Right cardiac atrium (tissue), 5 donors: ENCODE measurements around the gene MCC. TPM values are rescaled to one million over a fixed set of nuclear protein-coding genes. Genes with fewer than 3 reads are reported as not detected.
A peak's percentile ranks its signal among the peaks of the same experiment; 100 is the strongest.

Source experiments
- ATAC-seq, 2 donors: fragments of 200-7000 bp; cut with Tn5 transposase; one replicate each; pipeline versions ENCODE4 v1.8.0 to v1.9.1; 2020; ENCODE audit warnings: moderate library complexity in 2 of 2, mild to moderate bottlenecking in 1 of 2
- DNase-seq, 3 donors: peaks; one replicate each; pipeline ENCODE4 v3.0.0-alpha.2; 2020
- H3K27ac ChIP-seq: one replicate; pipeline ENCODE4 v1.5.1; 2013; ENCODE audit warnings: mild to moderate bottlenecking, low read length, control low read depth, moderate library complexity
- H3K27me3 ChIP-seq: one replicate; pipeline ENCODE4 v1.6.1; 2013; ENCODE audit not compliant: control insufficient read depth, insufficient read depth
- H3K4me1 ChIP-seq: one replicate; pipeline ENCODE4 v1.6.1; 2013; ENCODE audit warnings: low read length; ENCODE audit not compliant: control insufficient read depth, insufficient read depth
- H3K4me3 ChIP-seq: one replicate; pipeline ENCODE4 v1.5.1; 2013; ENCODE audit warnings: low read length, control low read depth
- H3K9me3 ChIP-seq: one replicate; pipeline ENCODE4 v1.6.1; 2013; ENCODE audit warnings: low read length; ENCODE audit not compliant: control insufficient read depth
- WGBS: extraction: QIAGEN DNeasy Blood & Tissue Kit; methylation state at CpG from one replicate; pipeline ENCODE4 v1.1.7; 2013; 5-methylcytosine and 5-hydroxymethylcytosine counted together
- intact Hi-C, 4 donors: fragments of 100-400 bp; cut with DNase I; formaldehyde crosslinking; loops; one replicate each; pipeline versions ENCODE4 v1.11.0 to v1.14.0; 2022 to 2023
- polyA plus RNA-seq: library from polyadenylated mRNA; stranded (reverse); fragments of 200-250 nt; gene quantifications from one replicate; pipeline ENCODE4 v1.2.3, GENCODE V29; 2013
- total RNA-seq, 4 donors: library from RNA; stranded (reverse); fragmentation: NEBNext Ultra II Directional; extraction: Animal tissue kit (Norgen Biotek cat#: 25700); gene quantifications; one replicate each; pipeline ENCODE4 v1.2.1, GENCODE V29; 2021
- donor health status: healthy with polysubstance abuse.
- donor health status: DM: no; HTN: yes; CAD: no.
- donor health status: DM: no; HTN: no; CAD: no.
- donor health status: DM: no; HTN: yes; CAD: no; lungs with severe emphysema.
- donor health status: DM: yes; HTN: yes; CAD: no.

The MCC gene
- total and polyA plus RNA-seq, 5 donors, result 6.9 to 33.6 (median 27.0) TPM

GRCh38 chr5:113162208-113162607, 326.0 kb downstream of the MCC start:
- intact Hi-C loops, result no loop called here
- Histone ChIP-seq H3K27ac (peak overlapping the region; percentile 28), H3K4me3 (no peak overlapping the region), H3K4me1 (peaks cover 17% of the 10 kb centered on the region), H3K27me3 (no peaks in the 10 kb centered on the region), H3K9me3 (no peaks in the 10 kb centered on the region)
- 67% methylated on average over 3 of the region's 3 CpGs for WGBS
- no peak for DNase-seq
- ATAC-seq, result no peak

GRCh38 chr5:113161806-113162205, 326.4 kb downstream of the MCC start:
- peak; percentile 52 to 77 for ATAC-seq
- Histone ChIP-seq H3K9me3 (no peaks in the 10 kb centered on the region), H3K4me1 (peaks cover 17% of the 10 kb centered on the region), H3K4me3 (no peak overlapping the region), H3K27me3 (no peaks in the 10 kb centered on the region), H3K27ac (no peak overlapping the region)
- intact Hi-C loops, result no loop called here
- 58% methylated on average over 6 of the region's 6 CpGs for whole genome bisulfite sequencing
- peak in 1 of 3 donors; percentile 64 for DNase-seq

- no peak for ATAC-seq
- Histone ChIP-seq H3K4me3 (no peak overlapping the region), H3K27me3 (no peaks in the 10 kb centered on the region), H3K4me1 (peaks cover 8% of the 10 kb centered on the region), H3K27ac (no peak overlapping the region), H3K9me3 (no peaks in the 10 kb centered on the region)
- 57% methylated on average over 4 of the region's 4 CpGs for WGBS
- intact Hi-C loops, result no loop called here
- no peak for DNase-seq
Observed at GRCh38 chr5:113157886-113158285, 330.4 kb downstream of the MCC start.

GRCh38 chr5:113156271-113156877, 331.9 kb downstream of the MCC start:
- no peak overlapping the region for H3K27ac ChIP-seq
- H3K4me1 ChIP-seq, result peaks cover 2% of the 10 kb centered on the region

GRCh38 chr5:113153512-113154097, 334.6 kb downstream of the MCC start:
- intact Hi-C loops, result no loop called here
- H3K4me1 ChIP-seq, result peaks cover 2% of the 10 kb centered on the region

More at GRCh38 chr5:113156271-113156877, 331.9 kb downstream of the MCC start:
- intact Hi-C loops, result no loop called here
- no peaks in the 10 kb centered on the region for H3K27me3 ChIP-seq
- H3K4me3 ChIP-seq, result no peak overlapping the region
- ATAC-seq, result no peak
- H3K9me3 ChIP-seq, result no peaks in the 10 kb centered on the region
- 59% methylated on average over 5 of the region's 5 CpGs for WGBS
- DNase-seq, result no peak

DNA sequence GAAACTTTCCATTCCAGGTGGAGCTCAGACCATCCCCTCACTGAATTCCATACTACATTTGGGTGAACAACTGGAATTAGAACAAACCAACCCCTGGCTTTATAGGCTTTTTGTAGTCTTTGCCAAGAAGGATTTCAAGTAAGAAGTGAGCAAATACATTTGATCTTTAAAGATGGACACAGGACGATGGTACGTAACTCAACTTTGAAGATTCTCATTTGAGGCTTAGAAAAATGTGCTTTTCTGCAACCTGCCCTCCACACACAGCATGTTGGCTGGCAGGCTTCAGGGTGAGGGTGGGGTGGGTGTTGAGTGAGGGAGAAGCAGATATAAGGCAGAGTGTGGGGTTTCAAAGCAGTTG, 335.9 kb downstream of the MCC start:
- no peaks in the 10 kb centered on the region for H3K27me3 ChIP-seq
- over 99% methylated on average over 2 of the region's 2 CpGs for WGBS
- no peak for ATAC-seq
- no peaks in the 10 kb centered on the region for H3K9me3 ChIP-seq
- H3K4me3 ChIP-seq, result no peak overlapping the region
- intact Hi-C loops, result no loop called here
- H3K27ac ChIP-seq, result no peak overlapping the region
- peaks cover 1% of the 10 kb centered on the region for H3K4me1 ChIP-seq
- no peak for DNase-seq

More at GRCh38 chr5:113153512-113154097, 334.6 kb downstream of the MCC start:
- no peak overlapping the region for H3K4me3 ChIP-seq
- no peaks in the 10 kb centered on the region for H3K27me3 ChIP-seq
- no peak for DNase-seq
- no peaks in the 10 kb centered on the region for H3K9me3 ChIP-seq
- H3K27ac ChIP-seq, result no peak overlapping the region
- 65% methylated on average over 1 of the region's 1 CpG for WGBS
- no peak for ATAC-seq

DNA sequence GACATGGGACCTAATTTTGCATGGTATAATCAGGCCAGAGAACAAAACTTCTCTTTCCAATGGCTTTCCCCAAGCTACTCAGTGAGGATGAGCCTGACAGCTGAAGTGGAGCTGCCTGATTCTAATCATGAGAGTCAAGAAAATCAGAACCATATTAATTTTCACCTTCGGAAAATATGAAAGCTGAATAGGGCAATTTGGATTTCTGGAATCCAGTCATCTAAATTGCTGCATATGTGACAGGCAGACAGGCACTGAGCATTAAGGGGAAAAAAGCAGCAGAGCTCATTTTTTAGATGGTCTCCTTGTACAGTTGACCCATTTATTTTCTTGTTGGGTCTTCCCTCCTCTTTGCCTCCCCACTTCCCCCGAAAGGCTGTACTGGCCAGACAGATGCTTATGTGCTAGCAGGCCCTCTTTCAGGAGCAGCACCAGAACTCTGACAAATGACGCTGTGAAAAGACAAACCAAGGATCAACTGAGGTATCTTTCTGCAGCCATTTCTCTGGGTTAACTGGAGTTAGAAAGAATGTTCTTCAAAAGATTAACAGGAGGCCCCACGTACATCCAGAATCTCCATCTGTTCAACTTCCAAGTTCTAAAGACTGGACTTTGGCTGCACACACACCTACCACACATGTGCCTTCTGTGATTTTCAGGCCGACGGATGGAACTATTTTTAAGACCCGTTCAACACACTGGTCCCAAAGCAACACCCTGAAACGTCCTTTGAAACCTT, 336.4 kb downstream of the MCC start:
- H3K9me3 ChIP-seq, result no peaks in the 10 kb centered on the region
- 74% methylated on average over 8 of the region's 8 CpGs for WGBS
- DNase-seq (no peak), ATAC-seq (no peak)
- H3K27ac ChIP-seq, result no peak overlapping the region
- H3K27me3 ChIP-seq, result no peaks in the 10 kb centered on the region
- intact Hi-C loops, result no loop called here
- H3K4me1 ChIP-seq, result peaks cover 2% of the 10 kb centered on the region
- no peak overlapping the region for H3K4me3 ChIP-seq

GRCh38 chr5:113150821-113151220, 337.4 kb downstream of the MCC start:
- H3K27ac ChIP-seq, result no peak overlapping the region
- WGBS, result 95% methylated on average over 7 of the region's 7 CpGs
- no peak for DNase-seq
- no peaks in the 10 kb centered on the region for H3K9me3 ChIP-seq
- H3K4me3 ChIP-seq, result no peak overlapping the region
- intact Hi-C loops, result no loop called here
- ATAC-seq, result no peak
- H3K4me1 ChIP-seq, result peaks cover 4% of the 10 kb centered on the region
- H3K27me3 ChIP-seq, result no peaks in the 10 kb centered on the region

DNA sequence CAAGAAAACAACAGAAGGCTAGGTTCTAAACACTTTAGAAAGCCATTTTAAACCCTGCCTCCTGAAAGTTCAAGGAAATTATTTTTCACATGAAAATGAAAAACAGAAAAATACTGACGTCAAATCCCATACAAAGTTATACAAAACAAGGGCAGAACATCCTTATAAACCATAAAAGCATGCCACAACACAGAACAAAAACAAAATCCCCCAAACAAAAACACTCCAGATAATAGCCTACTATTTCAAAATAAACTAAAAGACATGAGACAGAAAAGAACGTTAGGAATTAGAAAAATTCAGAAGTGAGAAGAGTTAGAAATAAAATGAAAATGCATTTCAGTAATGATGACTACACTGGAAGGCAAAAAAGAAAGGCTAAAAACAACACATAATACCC, 338.0 kb downstream of the MCC start:
- H3K4me3 ChIP-seq, result no peak overlapping the region
- ATAC-seq (no peak), DNase-seq (no peak)
- H3K27ac ChIP-seq, result no peak overlapping the region
- intact Hi-C loops, result no loop called here
- peaks cover 4% of the 10 kb centered on the region for H3K4me1 ChIP-seq
- no peaks in the 10 kb centered on the region for H3K27me3 ChIP-seq
- WGBS, result 58% methylated on average over 2 of the region's 2 CpGs
- H3K9me3 ChIP-seq, result no peaks in the 10 kb centered on the region

DNA sequence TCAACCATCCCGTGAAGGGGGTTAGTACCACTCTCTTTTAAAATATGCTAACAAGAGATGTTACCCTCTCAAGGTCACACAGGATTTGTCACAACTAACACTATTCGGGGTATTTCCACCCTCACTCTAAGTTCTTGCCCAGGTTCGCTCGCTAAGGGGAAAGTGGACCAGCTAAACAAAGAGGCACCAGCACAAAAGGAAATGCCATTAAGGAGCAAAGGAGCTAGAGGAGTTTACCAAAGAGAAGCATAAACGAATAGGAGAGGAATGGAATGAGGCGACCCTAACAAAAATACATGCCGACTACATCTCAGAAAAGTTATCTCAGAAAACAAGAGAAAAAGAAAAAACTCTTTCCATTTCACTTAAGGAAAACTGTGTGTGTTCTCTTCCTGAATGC, 340.7 kb downstream of the MCC start:
- 88% methylated on average over 7 of the region's 7 CpGs for WGBS
- ATAC-seq (no peak), DNase-seq (no peak)
- peaks cover 4% of the 10 kb centered on the region for H3K4me1 ChIP-seq
- H3K27ac ChIP-seq, result no peak overlapping the region
- H3K27me3 ChIP-seq, result no peaks in the 10 kb centered on the region
- no peak overlapping the region for H3K4me3 ChIP-seq
- intact Hi-C loops, result no loop called here
- H3K9me3 ChIP-seq, result no peaks in the 10 kb centered on the region

DNA sequence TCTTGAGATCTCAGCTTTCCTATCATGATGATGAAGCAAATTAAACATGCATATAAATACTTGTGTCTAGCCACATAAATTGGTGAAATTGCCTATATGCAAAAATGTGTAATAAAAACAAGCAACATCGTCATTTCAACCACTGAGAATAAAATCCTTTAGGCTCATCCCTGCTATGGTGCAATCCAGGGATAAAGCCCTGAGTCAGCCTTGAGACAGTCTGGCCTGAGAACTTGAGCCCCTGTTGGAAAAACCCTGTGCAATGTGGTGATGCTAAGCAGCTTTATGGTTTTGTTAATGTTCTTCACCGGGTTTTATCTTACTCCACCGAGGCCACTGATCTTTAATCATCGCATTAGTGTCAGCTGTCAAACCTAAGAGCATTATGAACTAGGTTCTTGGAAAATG, 341.1 kb downstream of the MCC start:
- intact Hi-C loops, result no loop called here
- Histone ChIP-seq H3K4me1 (peaks cover 4% of the 10 kb centered on the region), H3K27me3 (no peaks in the 10 kb centered on the region), H3K9me3 (no peaks in the 10 kb centered on the region), H3K27ac (no peak overlapping the region), H3K4me3 (no peak overlapping the region)
- ATAC-seq (peak; percentile 43 to 65), DNase-seq (no peak)
- WGBS, result 44% methylated on average over 4 of the region's 4 CpGs
